Glutamatergic neuron (in vitro differentiated cells): ENCODE results near the gene ARHGAP32. TPM values are rescaled to one million over a fixed set of nuclear protein-coding genes. Genes with fewer than 3 reads are reported as not detected.

Experiments
- DNase-seq: peaks from one replicate; pipeline ENCODE4 v3.0.0; 2022
- H3K27ac Mint-ChIP-seq: one replicate; pipeline ENCODE4 v1.8.0; 2020; ENCODE audit warnings: mild to moderate bottlenecking, mixed read lengths, inconsistent platforms; ENCODE audit not compliant: unreplicated experiment
- H3K27me3 Mint-ChIP-seq: one replicate; pipeline ENCODE4 v1.8.0; 2020; ENCODE audit warnings: mild to moderate bottlenecking, moderate library complexity, mixed read lengths, inconsistent platforms; ENCODE audit not compliant: unreplicated experiment
- H3K36me3 Mint-ChIP-seq: one replicate; pipeline ENCODE4 v1.8.0; 2020; ENCODE audit warnings: mild to moderate bottlenecking, mixed read lengths, inconsistent platforms; ENCODE audit not compliant: unreplicated experiment
- H3K4me1 Mint-ChIP-seq: one replicate; pipeline ENCODE4 v1.8.0; 2020; ENCODE audit warnings: mild to moderate bottlenecking, low read depth, mixed read lengths, inconsistent platforms; ENCODE audit not compliant: unreplicated experiment
- H3K4me3 Mint-ChIP-seq: one replicate; pipeline ENCODE4 v1.8.0; 2020; ENCODE audit warnings: mild to moderate bottlenecking, mixed read lengths, inconsistent platforms; ENCODE audit not compliant: unreplicated experiment
- H3K9me3 Mint-ChIP-seq: one replicate; pipeline ENCODE4 v1.8.0; 2020; ENCODE audit warnings: mild to moderate bottlenecking, moderate library complexity, mixed read lengths, inconsistent platforms; ENCODE audit not compliant: unreplicated experiment
- CTCF ChIP-seq: fragments of 200-600 bp; sonication (generic); IDR thresholded peaks from one replicate; pipeline ENCODE4 v1.5.0; 2021; ENCODE audit not compliant: partially characterized antibody, unreplicated experiment
- total RNA-seq: library from RNA; stranded (reverse); fragmentation: NEBNext Ultra II Directional; extraction: Animal tissue kit (Norgen Biotek cat#: 25700); gene quantifications from one replicate; pipeline ENCODE4 v1.2.1, GENCODE V29; 2021; ENCODE audit not compliant: unreplicated experiment

ARHGAP32 gene
- total RNA-seq, 1 donor from 2014 or later, result 45.3 TPM

GRCh38 chr11:128967578-128967977 is 224.5 kb downstream of the ARHGAP32 start:
- H3K27ac Mint-ChIP-seq, result no peak overlapping the region
- no peak for DNase-seq
- H3K4me1 Mint-ChIP-seq, result peaks cover 20% of the 10 kb centered on the region
- no peaks in the 10 kb centered on the region for H3K9me3 Mint-ChIP-seq
- H3K27me3 Mint-ChIP-seq, result peaks cover 3% of the 10 kb centered on the region
- peaks cover 8% of the 10 kb centered on the region for H3K36me3 Mint-ChIP-seq
- no peak overlapping the region for H3K4me3 Mint-ChIP-seq
- no peak for TF ChIP-seq CTCF

GRCh38 chr11:128965485-128965884 is 226.6 kb downstream of the ARHGAP32 start:
- Mint-ChIP-seq H3K4me1 (peaks cover 20% of the 10 kb centered on the region), H3K27ac (no peak overlapping the region), H3K4me3 (no peak overlapping the region), H3K27me3 (peaks cover 3% of the 10 kb centered on the region), H3K36me3 (peaks cover 8% of the 10 kb centered on the region), H3K9me3 (no peaks in the 10 kb centered on the region)
- TF ChIP-seq CTCF, result no peak
- DNase-seq, result no peak

- H3K4me3 Mint-ChIP-seq, result peak overlapping the region; percentile 16
- H3K27ac Mint-ChIP-seq, result peak overlapping the region; percentile 4
- no peaks in the 10 kb centered on the region for H3K9me3 Mint-ChIP-seq
- peaks cover 1% of the 10 kb centered on the region for H3K27me3 Mint-ChIP-seq
- TF ChIP-seq CTCF, result no peak
- DNase-seq, result no peak
- peaks cover 20% of the 10 kb centered on the region for H3K4me1 Mint-ChIP-seq
- H3K36me3 Mint-ChIP-seq, result no peaks in the 10 kb centered on the region
Measured at GRCh38 chr11:128964463-128964930, 227.6 kb downstream of the ARHGAP32 start.

GRCh38 chr11:128963744-128964325 is 228.3 kb downstream of the ARHGAP32 start:
- Mint-ChIP-seq H3K36me3 (peaks cover 4% of the 10 kb centered on the region), H3K4me1 (peaks cover 20% of the 10 kb centered on the region), H3K9me3 (no peaks in the 10 kb centered on the region), H3K27me3 (no peaks in the 10 kb centered on the region), H3K4me3 (peak overlapping the region; percentile 26), H3K27ac (peak overlapping the region; percentile 24)
- no peak for TF ChIP-seq CTCF
- DNase-seq, result no peak

GRCh38 chr11:128962896-128963295 is 229.2 kb downstream of the ARHGAP32 start:
- H3K27me3 Mint-ChIP-seq, result no peaks in the 10 kb centered on the region

More at GRCh38 chr11:128962896-128963295, 229.2 kb downstream of the ARHGAP32 start:
- Mint-ChIP-seq H3K9me3 (no peaks in the 10 kb centered on the region), H3K36me3 (peaks cover 4% of the 10 kb centered on the region), H3K4me1 (peaks cover 20% of the 10 kb centered on the region), H3K27ac (no peak overlapping the region), H3K4me3 (no peak overlapping the region)
- DNase-seq, result no peak
- no peak for TF ChIP-seq CTCF
